Keratinocyte (primary cell): ENCODE results near the gene SHISA2. TPM values are rescaled to one million over a fixed set of nuclear protein-coding genes. Genes with fewer than 3 reads are reported as not detected.
"Not testable (repeated sequence)": the region's sequence is repeated elsewhere in the genome, so short reads cannot be mapped to it uniquely, and the experiment has no call there.

Experiments
- DNase-seq: peaks from one replicate; pipeline ENCODE4 v3.0.0-alpha.2; 2011; ENCODE audit warnings: low read depth, missing footprints, low spot score
- FAIRE-seq: peaks from 2 replicates; lab custom pipeline; 2011; peaks lifted over from hg19 to GRCh38; lab: Jason Lieb, UNC
- H2AFZ ChIP-seq: 2 replicates; pipeline ENCODE4 v1.6.0; 2012; ENCODE audit warnings: low read length, control low read depth, inconsistent platforms; ENCODE audit not compliant: control insufficient read depth
- H3K27ac ChIP-seq: 2 replicates; pipeline ENCODE4 v1.5.1; 2011; ENCODE audit warnings: low read length; ENCODE audit not compliant: control insufficient read depth, insufficient read depth
- H3K27me3 ChIP-seq: 3 replicates; pipeline ENCODE4 v1.6.0; 2011; ENCODE audit warnings: low read length; ENCODE audit not compliant: control insufficient read depth, insufficient read depth; ENCODE audit errors: extremely low read depth
- H3K36me3 ChIP-seq, 2 experiments: 2 replicates in 1 of 2; 3 replicates in 1 of 2; pipeline ENCODE4 v1.5.1; 2011; ENCODE audit warnings: low read length in 2 of 2, mild to moderate bottlenecking in 1 of 2; ENCODE audit not compliant: control insufficient read depth in 2 of 2, insufficient read depth in 2 of 2; ENCODE audit errors: extremely low read depth in 1 of 2
- H3K4me1 ChIP-seq: 3 replicates; pipeline ENCODE4 v1.5.1; 2011; ENCODE audit warnings: low read length; ENCODE audit not compliant: control insufficient read depth, insufficient read depth; ENCODE audit errors: extremely low read depth
- H3K4me2 ChIP-seq: 3 replicates; pipeline ENCODE4 v1.6.0; 2011; ENCODE audit warnings: low read depth, low read length; ENCODE audit not compliant: control insufficient read depth, insufficient read depth; ENCODE audit errors: extremely low read depth
- H3K4me3 ChIP-seq, 3 experiments: fragments of 200-600 bp in 1 of 3; sonication (generic) in 1 of 3; 2 replicates in 2 of 3; 3 replicates in 1 of 3; pipeline ENCODE4 v1.5.1; 2011 to 2016; ENCODE audit warnings: low read length in 3 of 3, mild to moderate bottlenecking in 3 of 3, control low read depth in 2 of 3, inconsistent platforms in 1 of 3, low read depth in 1 of 3, mixed read lengths in 1 of 3, mixed run types in 1 of 3, moderate library complexity in 1 of 3; ENCODE audit not compliant: control insufficient read depth in 2 of 3, insufficient read depth in 2 of 3; ENCODE audit errors: extremely low read depth in 1 of 3
- H3K79me2 ChIP-seq: 2 replicates; pipeline ENCODE4 v1.6.0; 2012; ENCODE audit warnings: low read length; ENCODE audit not compliant: control insufficient read depth, insufficient read depth
- H3K9ac ChIP-seq: 3 replicates; pipeline ENCODE4 v1.6.0; 2011; ENCODE audit warnings: low read length; ENCODE audit not compliant: control insufficient read depth, insufficient read depth; ENCODE audit errors: extremely low read depth
- H3K9me1 ChIP-seq: 3 replicates; pipeline ENCODE4 v1.6.0; 2011; ENCODE audit warnings: low read length; ENCODE audit not compliant: control insufficient read depth, insufficient read depth; ENCODE audit errors: extremely low read depth
- H3K9me3 ChIP-seq: 2 replicates; pipeline ENCODE4 v1.5.1; 2012; ENCODE audit warnings: low read depth, low read length; ENCODE audit not compliant: control insufficient read depth
- H4K20me1 ChIP-seq: 3 replicates; pipeline ENCODE4 v1.6.0; 2011; ENCODE audit warnings: low read length; ENCODE audit not compliant: control insufficient read depth, insufficient read depth; ENCODE audit errors: extremely low read depth
- CTCF ChIP-seq, 3 experiments: IDR thresholded peaks in 1 of 3; conservative IDR thresholded peaks in 1 of 3; optimal IDR thresholded peaks in 1 of 3; 2 replicates in 2 of 3; 3 replicates in 1 of 3; pipeline versions ENCODE3 to v1.5.1; 2011; ENCODE audit warnings: low read length in 3 of 3, mild to moderate bottlenecking in 3 of 3, moderate library complexity in 2 of 3, control low read depth in 1 of 3, inconsistent platforms in 1 of 3; ENCODE audit not compliant: insufficient read depth in 2 of 3; ENCODE audit errors: extremely low read depth in 1 of 3
- dilution Hi-C: fragments of 300-500 bp; cut with MboI; formaldehyde crosslinking; loops from one replicate; pipeline ENCODE4 v1.7.0; 2020; ENCODE audit warnings: low sequenced_read_pairs; ENCODE audit not compliant: extremely low pct_ligation_motif_present
- polyA plus RNA-seq, 5 experiments: library from polyadenylated mRNA; depleted of rRNA in 3 of 5; stranded (reverse) in 3 of 5; stranded (forward) in 1 of 5; unstranded in 1 of 5; fragments of >200 nt; gene quantifications; 1 replicate in 1 of 5; 2 replicates in 3 of 5; 3 replicates in 1 of 5; pipeline versions ENCODE4 v1.2.1 to v1.2.3, GENCODE V29; 2011 to 2012; ENCODE audit warnings: missing spikeins in 2 of 5, low read depth in 1 of 5, low replicate concordance in 1 of 5

SHISA2 gene
- polyA plus RNA-seq, 1 donor (not counting 4 experiments of a cell fraction or from before 2014, with no cell fraction given), result 0.18 TPM

- not testable (repeated sequence) for H2AFZ ChIP-seq, H3K9me3 ChIP-seq
Observed at GRCh38 chr13:26068372-26068771, 16.6 kb upstream of the SHISA2 start.

DNA sequence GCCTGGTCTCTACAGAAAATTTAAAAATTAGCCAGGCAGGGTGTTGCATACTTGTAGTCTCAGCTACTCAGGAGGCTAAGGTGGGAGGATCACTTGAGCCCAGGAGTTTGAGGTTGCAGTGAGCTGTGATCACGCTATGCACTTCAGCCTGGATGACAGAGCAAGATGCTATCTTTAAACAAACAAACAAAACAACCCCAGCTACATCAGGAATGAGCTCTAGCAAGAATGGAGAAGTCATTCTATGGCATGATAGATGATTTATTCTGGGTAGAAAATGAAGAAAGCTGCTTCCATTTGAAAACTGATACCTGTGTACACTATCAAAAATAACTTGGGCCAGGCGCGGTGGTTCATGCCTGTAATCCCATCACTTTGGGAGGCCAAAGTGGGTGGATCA lies 15.8 kb upstream of the SHISA2 start:
- no peaks in the 10 kb centered on the region for H4K20me1 ChIP-seq
- H3K9ac ChIP-seq, result no peak overlapping the region
- no peaks in the 10 kb centered on the region for H3K79me2 ChIP-seq
- H3K9me1 ChIP-seq, result no peaks in the 10 kb centered on the region
- dilution Hi-C loops, result no loop called here
- TF ChIP-seq CTCF (optimal IDR thresholded peaks at IDR 0.05 in 1 of 3, IDR thresholded peaks at IDR 0.05 in 1 of 3, conservative IDR thresholded peaks at IDR 0.05 in 1 of 3; ENCODE audit: extremely low read depth in 1 of 3, insufficient read depth in 2 of 3, low read length in 3 of 3), result no peak
- no peak for FAIRE-seq
- H3K4me2 ChIP-seq, result no peak overlapping the region
- DNase-seq, result no peak
- H3K4me1 ChIP-seq, result no peaks in the 10 kb centered on the region
- no peak overlapping the region for H2AFZ ChIP-seq
- H3K36me3 ChIP-seq, result no peaks in the 10 kb centered on the region
- H3K27ac ChIP-seq, result no peak overlapping the region
- H3K4me3 ChIP-seq, result no peak overlapping the region
- H3K9me3 ChIP-seq, result no peaks in the 10 kb centered on the region
- no peaks in the 10 kb centered on the region for H3K27me3 ChIP-seq

More at GRCh38 chr13:26068372-26068771, 16.6 kb upstream of the SHISA2 start:
- H3K79me2 ChIP-seq, H4K20me1 ChIP-seq, H3K4me1 ChIP-seq, FAIRE-seq, DNase-seq, H3K4me3 ChIP-seq, H3K9me1 ChIP-seq, H3K27me3 ChIP-seq, H3K36me3 ChIP-seq, dilution Hi-C loops, H3K4me2 ChIP-seq, H3K27ac ChIP-seq, H3K9ac ChIP-seq: not testable (repeated sequence)

- H3K4me2 ChIP-seq, H3K9ac ChIP-seq, dilution Hi-C loops, FAIRE-seq, H3K27me3 ChIP-seq, H3K4me3 ChIP-seq, H3K9me3 ChIP-seq, H3K79me2 ChIP-seq, H3K9me1 ChIP-seq, DNase-seq, H3K27ac ChIP-seq, H4K20me1 ChIP-seq, H3K4me1 ChIP-seq, H3K36me3 ChIP-seq, H2AFZ ChIP-seq: not testable (repeated sequence)
Observed at GRCh38 chr13:26066492-26066891, 14.7 kb upstream of the SHISA2 start.
